ENCODE measurements around the gene RAP1GDS1.

- TF ChIP-seq CTCF (conservative IDR thresholded peaks at IDR 0.05) (no peak), EZH2 (IDR thresholded peaks at IDR 0.05; ENCODE audit: low read depth) (no peak)
Observed at GRCh38 chr4:98416844-98417243, 155.7 kb downstream of the RAP1GDS1 start.

Data from PC-9 (cell line).